GM12873 (cell line): Measurements from ENCODE around the gene SPOCK1.

ENCODE experiments used
- CTCF ChIP-seq: IDR thresholded peaks from 2 replicates; pipeline ENCODE4 v1.5.1; 2012; ENCODE audit warnings: low read depth, mild to moderate bottlenecking, moderate library complexity, low read length, control low read depth; ENCODE audit not compliant: insufficient read depth; ENCODE audit errors: missing control alignments

Gene SPOCK1

GRCh38 chr5:137071931-137072330 lies 427.2 kb downstream of the SPOCK1 start:
- no peak for TF ChIP-seq CTCF

- no peak for TF ChIP-seq CTCF
Observed at GRCh38 chr5:137071526-137071925, 427.6 kb downstream of the SPOCK1 start.

GRCh38 chr5:137070521-137070920 lies 428.6 kb downstream of the SPOCK1 start:
- TF ChIP-seq CTCF, result no peak

GRCh38 chr5:137069358-137069757 lies 429.8 kb downstream of the SPOCK1 start:
- no peak for TF ChIP-seq CTCF

GRCh38 chr5:137061382-137061781 lies 437.7 kb downstream of the SPOCK1 start:
- TF ChIP-seq CTCF, result no peak

GRCh38 chr5:137058089-137058488 lies 441.0 kb downstream of the SPOCK1 start:
- no peak for TF ChIP-seq CTCF

- TF ChIP-seq CTCF, result no peak
Observed at GRCh38 chr5:137056676-137057075, 442.4 kb downstream of the SPOCK1 start.
